GM21515 (cell line): ENCODE measurements around the gene RHOF.

ENCODE experiments used
- ATAC-seq: cut with Tn5 transposase; IDR thresholded peaks from one replicate; pipeline ENCODE4 v1.9.1; 2021; ENCODE audit not compliant: unreplicated experiment

The RHOF gene, protein sequence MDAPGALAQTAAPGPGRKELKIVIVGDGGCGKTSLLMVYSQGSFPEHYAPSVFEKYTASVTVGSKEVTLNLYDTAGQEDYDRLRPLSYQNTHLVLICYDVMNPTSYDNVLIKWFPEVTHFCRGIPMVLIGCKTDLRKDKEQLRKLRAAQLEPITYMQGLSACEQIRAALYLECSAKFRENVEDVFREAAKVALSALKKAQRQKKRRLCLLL

DNA sequence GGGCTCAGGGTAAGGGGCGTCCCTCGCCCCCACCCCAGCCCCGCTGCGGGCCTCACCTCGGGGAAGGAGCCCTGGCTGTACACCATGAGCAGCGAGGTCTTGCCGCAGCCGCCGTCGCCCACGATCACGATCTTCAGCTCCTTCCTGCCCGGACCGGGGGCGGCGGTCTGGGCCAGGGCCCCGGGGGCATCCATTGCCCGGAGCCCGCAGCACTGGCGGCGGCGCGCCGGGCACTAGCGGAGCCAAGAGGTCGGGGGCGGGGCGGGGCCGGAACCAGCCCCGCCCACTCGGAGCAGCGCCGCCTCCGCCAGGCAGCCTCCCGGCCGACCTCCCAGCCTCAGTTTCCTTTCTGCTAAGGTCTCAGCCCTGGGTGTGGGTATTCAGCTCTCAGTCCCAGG, at the start of gene RHOF:
RHOF (minus strand) TSS at position 249 of the 398 bp plus-strand sequence; CDS start at position 194, 55 bp downstream.
- peak; percentile 6 for ATAC-seq

DNA sequence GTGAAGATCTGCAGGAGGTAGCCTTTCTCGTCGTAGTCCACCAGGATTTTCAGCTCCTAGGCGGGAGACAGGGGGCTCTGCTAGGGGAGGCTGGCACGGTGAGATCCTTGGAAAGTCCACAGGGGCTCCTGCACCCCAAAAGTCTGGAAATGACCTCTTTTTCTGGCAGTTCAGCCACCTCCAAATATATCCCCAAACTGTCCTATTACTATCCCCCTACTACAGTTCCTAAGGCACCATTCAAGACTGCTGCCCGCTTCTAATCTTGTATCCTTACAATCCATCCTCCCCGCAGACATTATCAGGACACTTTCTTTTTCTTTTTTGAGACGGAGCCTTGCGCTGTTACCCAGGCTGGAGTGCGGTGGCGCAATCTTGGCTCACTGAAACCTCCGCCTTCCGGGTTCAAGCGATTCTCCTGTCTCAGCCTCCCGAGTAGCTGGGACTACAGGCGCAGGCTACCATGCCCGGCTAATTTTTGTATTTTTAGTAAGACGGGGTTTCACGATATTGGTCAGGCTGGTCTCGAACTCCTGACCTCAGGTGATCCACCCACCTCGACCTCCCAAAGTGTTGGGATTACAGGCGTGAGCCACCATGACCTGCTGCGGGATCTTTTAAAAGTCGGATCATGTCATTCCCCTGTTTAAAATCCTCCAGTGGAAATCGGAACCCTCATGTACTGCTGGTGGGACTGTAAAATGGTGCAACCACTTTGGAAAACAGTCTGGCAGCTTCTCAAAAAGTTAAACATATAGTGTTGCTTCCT, 46.7 kb upstream of the RHOF start:
- peak; percentile 4 for ATAC-seq

DNA sequence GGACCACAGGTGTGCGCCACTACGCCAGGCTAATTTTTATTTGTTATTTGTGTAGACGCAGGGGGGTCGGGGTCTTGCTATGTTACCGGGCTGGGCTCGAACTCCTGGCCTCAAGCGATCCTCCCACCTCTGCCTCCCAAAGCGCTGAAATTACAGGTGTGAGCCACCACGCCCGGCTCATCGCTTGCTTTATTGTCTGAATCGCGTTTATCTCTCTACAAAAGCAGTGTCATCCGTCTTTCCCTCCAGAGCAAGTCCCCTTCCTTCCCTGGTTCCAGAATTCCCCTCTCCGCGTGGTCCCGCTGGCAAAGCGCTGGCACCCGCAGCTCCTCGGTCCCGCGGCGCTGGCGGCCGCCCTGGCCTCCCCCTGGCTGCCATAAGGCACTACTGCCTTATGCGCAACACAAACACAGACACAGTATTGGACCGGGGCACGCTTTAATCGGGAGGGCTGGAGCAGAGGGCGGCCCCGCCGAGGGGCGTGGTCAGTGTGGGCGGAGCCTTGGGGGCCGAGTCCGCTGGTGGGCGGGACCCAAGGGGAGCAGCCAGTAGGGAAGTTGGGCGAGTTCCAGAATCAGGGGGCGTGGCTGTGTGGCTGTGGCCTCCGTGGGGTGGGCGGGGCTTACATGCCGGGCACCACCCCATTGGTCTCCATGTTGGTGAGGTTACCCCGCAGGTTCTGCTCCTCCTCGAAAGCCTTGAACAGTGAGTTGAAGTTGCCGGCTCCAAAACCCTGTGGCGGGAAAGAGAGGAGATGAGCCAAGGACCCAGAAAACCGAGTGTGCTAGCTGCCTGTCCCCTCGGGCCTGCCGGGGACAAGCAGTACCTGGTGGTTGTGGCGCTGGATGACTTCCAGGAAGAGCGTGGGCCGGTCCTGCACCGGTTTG, 45.9 kb upstream of the RHOF start:
- peak; percentile 93 for ATAC-seq

DNA sequence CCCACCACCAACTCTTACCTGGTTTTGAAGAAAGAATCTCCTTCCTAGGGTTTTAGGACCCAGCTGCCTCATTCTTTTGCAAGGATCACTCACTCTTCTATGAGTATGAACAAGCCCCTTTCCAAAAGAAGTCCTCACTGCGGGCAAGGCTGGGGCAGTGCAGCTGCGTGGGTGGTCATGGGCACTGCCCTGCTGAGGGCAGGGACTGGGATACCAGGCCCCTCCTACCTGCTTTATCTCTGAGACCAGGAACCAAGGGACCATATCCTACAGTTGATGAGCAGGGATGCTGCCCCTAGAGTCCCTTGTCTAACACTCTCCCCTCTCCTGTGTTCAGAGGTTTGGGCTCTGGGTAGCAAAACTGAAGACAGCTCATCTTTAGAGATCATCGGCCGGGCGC, 44.6 kb upstream of the RHOF start:
- no peak for ATAC-seq

DNA sequence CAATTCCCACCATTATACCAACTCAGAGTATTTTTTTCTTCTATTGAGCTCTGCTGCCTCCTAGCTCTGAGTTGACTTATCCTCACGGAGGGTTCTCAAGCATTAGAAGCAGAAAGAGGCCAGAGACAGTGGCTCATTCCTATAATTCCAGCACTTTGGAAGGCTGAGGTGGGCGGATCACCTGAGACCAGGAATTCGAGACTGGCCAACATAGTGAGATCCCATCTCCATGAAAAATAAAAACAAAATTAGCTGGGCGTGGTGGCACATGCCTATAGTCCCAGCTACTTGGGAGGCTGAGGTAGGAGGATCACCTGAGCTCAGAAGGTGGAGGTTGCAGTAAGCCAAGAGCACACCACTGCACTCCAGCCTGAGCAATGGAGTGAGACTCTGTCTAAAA, 44.2 kb upstream of the RHOF start:
- ATAC-seq: no peak

DNA sequence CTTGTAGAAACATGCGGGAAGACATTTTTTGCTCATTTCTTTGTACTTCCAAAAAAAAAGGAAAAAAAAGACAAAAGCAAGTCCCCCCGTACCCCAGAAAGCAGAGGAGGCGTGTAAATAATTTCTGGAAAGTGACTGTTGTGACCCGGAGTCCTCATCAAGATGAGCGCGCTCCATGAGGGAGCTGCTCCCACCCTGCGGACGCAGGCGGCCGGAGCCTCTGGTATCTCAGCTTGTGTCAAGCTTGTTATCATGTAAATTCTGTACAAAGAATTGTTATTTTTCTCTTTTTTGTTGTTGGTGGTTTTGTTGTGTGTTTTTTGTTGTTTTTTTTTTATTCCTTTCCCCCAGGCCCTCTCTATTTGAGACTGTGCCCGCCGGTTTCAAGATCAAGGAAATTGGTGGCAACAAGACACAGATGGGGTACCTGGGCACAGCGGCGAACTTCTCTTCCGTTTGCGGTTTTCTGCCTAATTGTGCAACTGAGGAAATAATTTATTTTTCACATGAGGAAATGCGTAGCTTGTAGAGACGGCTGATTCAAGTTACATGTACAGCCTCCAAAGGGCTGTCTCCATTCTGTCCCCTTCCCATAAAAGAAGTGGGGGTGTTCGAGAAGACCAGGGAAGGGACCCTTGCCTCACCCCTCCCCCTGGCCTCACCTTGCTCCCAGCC, 38.2 kb upstream of the RHOF start:
- ATAC-seq: no peak

DNA sequence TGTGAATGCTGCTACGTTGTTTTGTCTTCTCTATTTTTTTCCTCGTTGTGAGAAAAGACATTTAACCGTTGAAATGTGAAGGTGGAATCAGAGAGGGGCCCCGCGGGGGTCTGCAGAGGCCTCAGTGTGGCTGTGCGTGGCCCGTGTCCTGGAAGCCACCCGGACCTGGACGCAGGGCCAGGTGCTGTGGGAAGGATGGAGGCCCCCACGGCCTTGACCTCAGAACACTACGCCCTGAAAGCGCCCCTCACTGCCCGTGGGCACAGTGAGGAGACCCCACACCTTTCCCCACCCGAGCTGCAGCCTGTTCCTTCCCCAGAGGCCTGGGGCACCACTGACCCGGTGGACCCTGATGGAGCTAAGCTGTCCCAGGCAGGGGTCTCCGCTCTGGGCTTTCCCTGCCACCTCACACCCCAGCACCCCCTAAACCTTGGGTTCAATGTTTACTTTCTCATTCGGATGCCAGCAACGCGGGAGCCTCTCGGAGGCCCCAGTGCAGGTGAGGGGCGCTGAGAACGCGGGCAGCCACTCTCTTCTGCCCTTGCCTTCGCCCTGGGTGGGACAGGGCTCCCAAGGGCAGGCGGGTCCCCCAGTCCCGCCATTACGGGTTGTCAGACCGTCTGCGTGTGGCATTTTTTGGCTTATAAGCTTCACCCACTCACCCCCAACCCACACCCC, 37.2 kb upstream of the RHOF start:
- ATAC-seq: no peak

GRCh38 chr12:121830134-121830533, 36.6 kb upstream of the RHOF start:
- no peak for ATAC-seq

DNA sequence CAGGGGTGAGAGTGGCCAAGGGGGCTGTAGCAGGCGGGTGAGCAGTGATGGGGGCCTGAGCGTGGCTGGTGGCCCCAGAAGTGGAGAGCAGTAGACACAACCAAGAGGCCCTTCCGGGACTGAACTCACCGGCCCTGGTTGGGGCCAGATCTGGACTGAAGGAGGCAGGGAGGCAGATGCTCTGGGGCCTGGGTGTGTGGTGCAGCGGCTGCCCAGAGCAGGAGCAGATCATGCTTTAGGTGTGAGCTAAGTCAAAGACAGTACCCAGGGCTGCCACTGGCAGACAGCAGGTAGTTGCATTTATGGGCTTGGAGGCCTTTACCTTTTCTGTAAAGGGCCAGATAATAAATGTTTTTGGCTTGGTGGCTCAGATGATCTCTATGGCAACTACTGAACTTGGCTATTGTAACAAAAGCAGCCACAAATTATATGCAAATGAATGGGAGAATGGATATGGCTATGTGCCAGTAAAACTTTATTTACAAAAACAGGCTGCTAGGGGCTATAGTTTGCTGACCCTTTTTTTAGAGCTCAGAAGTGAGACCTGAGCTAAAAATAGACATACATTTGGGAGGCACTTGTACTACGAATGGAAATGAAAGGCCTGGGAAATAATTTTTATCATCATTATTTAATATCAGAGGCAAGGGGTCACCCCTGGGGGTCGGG, 35.9 kb upstream of the RHOF start:
- ATAC-seq: no peak

GRCh38 chr12:121828826-121829225, 35.3 kb upstream of the RHOF start:
- no peak for ATAC-seq

DNA sequence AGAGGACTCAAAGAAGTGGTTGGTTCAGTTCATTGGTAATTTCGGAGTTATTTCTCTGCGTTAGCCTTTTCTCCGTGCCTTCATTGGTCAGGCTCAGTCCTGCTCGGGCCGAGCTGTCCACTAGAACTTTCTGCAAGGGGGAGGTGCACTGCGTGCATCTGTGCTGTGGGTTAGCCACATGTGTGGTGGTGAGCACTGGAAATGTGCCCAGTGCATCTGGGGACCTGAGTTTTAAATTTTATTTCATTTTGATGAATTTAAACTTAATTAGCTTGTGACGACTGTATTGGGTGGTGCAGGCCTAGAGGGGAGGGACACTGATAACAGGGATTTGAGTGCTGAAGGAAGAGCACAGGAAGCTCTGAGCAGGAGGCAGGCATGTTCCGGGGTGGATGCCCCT, 34.8 kb upstream of the RHOF start:
- no peak for ATAC-seq

DNA sequence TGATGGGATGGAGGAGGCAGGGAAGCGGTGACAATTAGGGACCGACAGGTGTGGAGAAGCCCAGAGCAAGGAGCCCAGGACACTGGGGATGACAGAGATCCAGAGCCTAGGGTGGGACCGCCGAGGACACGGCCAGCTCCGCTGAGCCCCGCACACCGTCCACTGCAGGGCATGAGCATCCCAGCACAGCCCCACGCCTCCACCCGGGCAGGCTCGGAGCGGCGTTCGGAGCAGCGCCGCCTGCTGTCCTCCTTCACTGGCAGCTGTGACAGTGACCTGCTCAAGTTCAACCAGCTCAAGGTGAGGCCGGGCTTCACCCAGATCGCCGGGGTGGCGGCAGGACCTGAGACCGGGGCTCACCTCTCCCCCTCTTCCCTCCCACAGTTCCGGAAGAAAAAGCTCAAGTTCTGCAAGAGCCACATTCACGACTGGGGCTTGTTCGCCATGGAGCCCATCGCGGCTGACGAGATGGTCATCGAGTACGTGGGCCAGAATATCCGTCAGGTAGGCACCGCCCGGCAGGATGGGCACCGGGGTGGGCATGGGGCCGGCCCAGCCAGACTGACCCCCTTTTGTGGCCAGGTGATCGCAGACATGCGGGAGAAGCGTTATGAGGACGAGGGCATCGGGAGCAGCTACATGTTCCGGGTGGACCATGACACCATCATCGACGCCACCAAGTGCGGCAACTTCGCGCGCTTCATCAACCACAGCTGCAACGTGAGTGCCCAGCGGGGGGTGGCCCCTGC, 34.0 kb upstream of the RHOF start:
- ATAC-seq: no peak

DNA sequence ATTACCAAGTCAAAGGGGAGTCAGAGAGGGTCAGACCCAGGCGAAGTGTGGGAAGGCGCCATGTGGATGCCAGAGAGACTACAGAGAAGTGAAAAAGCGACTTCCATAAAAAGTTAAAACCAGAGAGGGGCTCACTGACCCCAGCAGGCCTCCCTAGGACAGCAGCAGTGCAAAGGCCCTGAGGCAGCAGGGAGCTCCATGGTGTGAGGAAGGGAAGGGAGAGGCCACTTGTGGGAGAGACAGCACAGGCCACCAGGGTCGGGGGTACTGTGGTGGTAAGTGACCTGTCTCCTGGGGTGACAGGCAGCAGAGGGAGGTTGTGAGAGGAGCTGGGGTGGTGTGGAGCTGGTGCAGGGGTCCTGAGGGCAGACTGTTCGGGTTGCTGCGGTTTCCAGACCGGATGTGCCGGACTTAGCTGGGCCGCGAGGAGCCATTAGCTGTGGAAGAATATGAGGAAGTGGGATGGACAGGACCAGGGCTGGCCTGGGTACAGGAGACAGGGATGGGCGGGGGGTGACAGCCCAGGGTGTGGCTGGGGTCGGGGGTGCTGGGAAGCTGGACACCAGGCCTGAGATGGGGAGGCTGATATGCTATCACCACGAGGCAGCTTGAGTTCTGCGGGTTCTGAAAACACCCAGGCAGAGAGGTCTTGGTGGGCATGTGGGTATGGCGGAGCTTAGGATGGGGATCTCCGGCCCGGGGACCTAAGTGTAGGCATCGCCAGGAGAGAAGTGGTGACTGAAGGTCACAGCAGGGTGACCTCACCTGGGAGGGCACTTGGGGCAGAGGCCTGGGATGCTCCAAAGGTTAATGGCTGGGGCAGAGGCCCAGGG, 33.0 kb upstream of the RHOF start:
- ATAC-seq: no peak

GRCh38 chr12:121825041-121825523, 31.6 kb upstream of the RHOF start:
- no peak for ATAC-seq

DNA sequence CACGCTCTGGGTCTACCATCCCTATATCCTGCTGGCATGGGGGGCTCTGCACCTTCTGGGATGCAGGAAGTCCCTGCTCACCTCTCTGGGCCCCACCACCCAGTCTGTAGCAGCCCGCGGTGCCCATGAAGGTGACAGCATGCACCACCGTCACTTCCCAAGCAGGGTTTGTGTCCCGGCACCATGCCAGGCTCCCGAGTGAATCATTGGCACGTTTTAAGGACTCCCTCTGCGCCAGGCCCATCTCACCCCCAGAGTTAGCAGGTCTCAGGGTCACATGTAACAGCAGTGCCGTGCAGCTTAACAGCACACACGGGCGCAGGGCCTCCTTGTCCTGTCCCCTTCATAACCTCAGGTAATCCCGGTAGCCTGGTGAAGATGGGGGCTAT, 30.2 kb upstream of the RHOF start:
- no peak for ATAC-seq

DNA sequence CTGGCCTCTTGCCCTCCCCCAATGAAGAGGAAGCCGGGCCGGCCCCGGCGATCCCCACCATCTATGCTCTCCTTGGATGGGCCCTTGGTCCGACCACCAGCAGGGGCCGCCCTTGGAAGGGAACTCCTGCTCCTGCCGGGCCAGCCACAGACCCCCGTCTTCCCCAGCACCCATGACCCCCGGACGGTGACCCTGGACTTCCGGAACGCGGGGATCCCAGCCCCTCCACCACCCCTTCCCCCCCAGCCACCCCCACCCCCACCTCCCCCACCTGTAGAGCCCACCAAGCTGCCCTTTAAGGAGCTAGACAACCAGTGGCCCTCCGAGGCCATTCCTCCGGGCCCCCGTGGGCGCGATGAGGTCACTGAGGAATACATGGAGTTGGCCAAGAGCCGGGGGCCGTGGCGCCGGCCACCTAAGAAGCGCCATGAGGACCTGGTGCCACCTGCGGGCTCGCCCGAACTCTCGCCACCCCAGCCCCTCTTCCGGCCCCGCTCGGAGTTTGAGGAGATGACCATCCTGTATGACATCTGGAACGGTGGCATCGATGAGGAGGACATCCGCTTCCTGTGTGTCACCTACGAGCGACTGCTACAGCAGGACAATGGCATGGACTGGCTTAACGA, 29.7 kb upstream of the RHOF start:
- ATAC-seq: no peak

DNA sequence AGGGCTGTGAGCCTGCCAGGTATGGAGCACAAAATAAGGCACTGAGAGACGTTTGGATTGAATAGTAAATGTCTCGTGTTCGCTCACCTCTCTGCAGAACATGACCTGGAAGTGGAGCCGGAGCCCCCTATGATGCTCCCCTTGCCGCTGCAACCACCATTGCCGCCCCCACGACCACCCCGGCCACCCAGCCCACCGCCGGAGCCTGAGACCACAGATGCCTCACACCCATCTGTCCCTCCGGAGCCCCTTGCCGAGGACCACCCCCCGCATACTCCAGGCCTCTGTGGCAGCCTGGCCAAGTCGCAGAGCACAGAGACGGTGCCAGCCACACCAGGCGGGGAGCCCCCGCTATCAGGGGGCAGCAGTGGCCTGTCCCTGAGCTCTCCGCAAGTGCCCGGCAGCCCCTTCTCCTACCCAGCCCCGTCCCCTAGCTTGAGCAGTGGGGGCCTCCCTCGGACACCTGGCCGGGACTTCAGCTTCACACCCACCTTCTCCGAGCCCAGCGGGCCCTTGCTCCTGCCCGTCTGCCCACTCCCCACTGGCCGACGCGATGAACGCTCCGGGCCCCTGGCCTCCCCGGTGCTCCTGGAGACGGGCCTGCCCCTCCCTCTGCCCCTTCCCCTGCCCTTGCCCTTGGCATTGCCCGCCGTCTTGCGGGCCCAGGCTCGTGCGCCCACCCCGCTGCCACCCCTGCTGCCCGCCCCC, 29.1 kb upstream of the RHOF start:
- no peak for ATAC-seq
